ENCODE data around the gene MYO9A.

Gene MYO9A

GRCh38 chr15:71815301-71815700 is 302.6 kb downstream of the MYO9A start:
- Histone ChIP-seq H3K4me1 (ENCODE audit: control insufficient read depth in 1 of 2, insufficient read depth in 2 of 2, low read length in 2 of 2) (no peaks in the 10 kb centered on the region), H3K4me3 (ENCODE audit: low read depth in 1 of 2, low read length in 2 of 2) (no peak overlapping the region), H3K36me3 (ENCODE audit: control insufficient read depth in 1 of 2, insufficient read depth in 2 of 2, low read length in 2 of 2) (no peaks in the 10 kb centered on the region), H3K27me3 (ENCODE audit: low read depth, low read length) (no peaks in the 10 kb centered on the region), H3K27ac (ENCODE audit: low read length) (no peak overlapping the region), H3K9me3 (ENCODE audit: control insufficient read depth in 1 of 2, low read length in 2 of 2) (no peaks in the 10 kb centered on the region)

GRCh38 chr15:71813723-71814470 is 304.1 kb downstream of the MYO9A start:
- no peaks in the 10 kb centered on the region for H3K4me1 ChIP-seq (ENCODE audit: control insufficient read depth in 1 of 2, insufficient read depth in 2 of 2, low read length in 2 of 2)
- no peaks in the 10 kb centered on the region for H3K27me3 ChIP-seq (ENCODE audit: low read depth, low read length)
- H3K27ac ChIP-seq (ENCODE audit: low read length) = no peak overlapping the region
- H3K4me3 ChIP-seq (ENCODE audit: low read depth in 1 of 2, low read length in 2 of 2) = no peak overlapping the region
- no peaks in the 10 kb centered on the region for H3K36me3 ChIP-seq (ENCODE audit: control insufficient read depth in 1 of 2, insufficient read depth in 2 of 2, low read length in 2 of 2)
- H3K9me3 ChIP-seq (ENCODE audit: control insufficient read depth in 1 of 2, low read length in 2 of 2) = no peaks in the 10 kb centered on the region

- Histone ChIP-seq H3K27ac (ENCODE audit: low read length) (no peak overlapping the region), H3K27me3 (ENCODE audit: low read depth, low read length) (no peaks in the 10 kb centered on the region), H3K9me3 (ENCODE audit: control insufficient read depth in 1 of 2, low read length in 2 of 2) (no peaks in the 10 kb centered on the region), H3K36me3 (ENCODE audit: control insufficient read depth in 1 of 2, insufficient read depth in 2 of 2, low read length in 2 of 2) (no peaks in the 10 kb centered on the region), H3K4me3 (ENCODE audit: low read depth in 1 of 2, low read length in 2 of 2) (no peak overlapping the region), H3K4me1 (ENCODE audit: control insufficient read depth in 1 of 2, insufficient read depth in 2 of 2, low read length in 2 of 2) (no peaks in the 10 kb centered on the region)
Measured at GRCh38 chr15:71812966-71813722, 304.8 kb downstream of the MYO9A start.

DNA sequence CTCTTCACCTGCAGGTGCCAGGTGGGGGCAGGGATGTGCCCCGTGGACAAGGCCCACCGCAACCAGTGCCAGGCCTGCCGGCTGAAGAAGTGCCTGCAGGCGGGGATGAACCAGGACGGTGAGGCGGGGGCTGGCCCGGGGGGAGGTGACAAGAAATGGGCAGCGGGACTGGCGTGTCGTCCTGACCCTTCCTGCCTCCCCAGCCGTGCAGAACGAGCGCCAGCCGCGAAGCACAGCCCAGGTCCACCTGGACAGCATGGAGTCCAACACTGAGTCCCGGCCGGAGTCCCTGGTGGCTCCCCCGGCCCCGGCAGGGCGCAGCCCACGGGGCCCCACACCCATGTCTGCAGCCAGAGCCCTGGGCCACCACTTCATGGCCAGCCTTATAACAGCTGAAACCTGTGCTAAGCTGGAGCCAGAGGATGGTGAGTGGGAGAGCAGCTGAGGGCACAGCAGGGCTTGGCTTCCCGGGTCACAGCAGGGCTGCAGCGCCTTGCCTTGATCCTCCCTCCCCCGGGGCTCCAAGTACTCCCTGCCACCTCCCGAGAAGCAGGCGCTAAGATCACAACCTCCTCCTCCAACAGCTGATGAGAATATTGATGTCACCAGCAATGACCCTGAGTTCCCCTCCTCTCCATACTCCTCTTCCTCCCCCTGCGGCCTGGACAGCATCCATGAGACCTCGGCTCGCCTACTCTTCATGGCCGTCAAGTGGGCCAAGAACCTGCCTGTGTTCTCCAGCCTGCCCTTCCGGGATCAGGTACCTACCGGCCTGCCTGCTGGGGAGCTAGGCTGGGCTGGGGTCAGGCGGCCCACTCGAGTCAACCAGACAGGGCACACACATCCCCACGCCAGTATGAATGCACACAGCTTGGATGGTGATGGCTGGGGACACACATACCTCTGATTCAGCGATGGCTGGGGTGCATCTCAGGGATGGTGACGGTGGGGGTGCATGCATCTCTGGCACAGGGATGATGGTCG is 305.9 kb downstream of the MYO9A start:
- Histone ChIP-seq H3K4me3 (ENCODE audit: low read depth in 1 of 2, low read length in 2 of 2) (no peak overlapping the region), H3K9me3 (ENCODE audit: control insufficient read depth in 1 of 2, low read length in 2 of 2) (no peaks in the 10 kb centered on the region), H3K27me3 (ENCODE audit: low read depth, low read length) (no peaks in the 10 kb centered on the region), H3K4me1 (ENCODE audit: control insufficient read depth in 1 of 2, insufficient read depth in 2 of 2, low read length in 2 of 2) (no peaks in the 10 kb centered on the region), H3K36me3 (ENCODE audit: control insufficient read depth in 1 of 2, insufficient read depth in 2 of 2, low read length in 2 of 2) (no peaks in the 10 kb centered on the region), H3K27ac (ENCODE audit: low read length) (no peak overlapping the region)

GRCh38 chr15:71811036-71811736 is 306.8 kb downstream of the MYO9A start:
- Histone ChIP-seq H3K36me3 (ENCODE audit: control insufficient read depth in 1 of 2, insufficient read depth in 2 of 2, low read length in 2 of 2) (no peaks in the 10 kb centered on the region), H3K4me3 (ENCODE audit: low read depth in 1 of 2, low read length in 2 of 2) (no peak overlapping the region), H3K9me3 (ENCODE audit: control insufficient read depth in 1 of 2, low read length in 2 of 2) (no peaks in the 10 kb centered on the region), H3K4me1 (ENCODE audit: control insufficient read depth in 1 of 2, insufficient read depth in 2 of 2, low read length in 2 of 2) (no peaks in the 10 kb centered on the region), H3K27me3 (ENCODE audit: low read depth, low read length) (no peaks in the 10 kb centered on the region), H3K27ac (ENCODE audit: low read length) (no peak overlapping the region)

GRCh38 chr15:71810256-71811035 is 307.5 kb downstream of the MYO9A start, which contains the start of gene NR2E3:
Gene NR2E3 (plus strand): TSS chr15:71810554. CDS start chr15:71810744, 190 bp downstream.
- Histone ChIP-seq H3K9me3 (ENCODE audit: control insufficient read depth in 1 of 2, low read length in 2 of 2) (no peaks in the 10 kb centered on the region), H3K36me3 (ENCODE audit: control insufficient read depth in 1 of 2, insufficient read depth in 2 of 2, low read length in 2 of 2) (no peaks in the 10 kb centered on the region), H3K4me1 (ENCODE audit: control insufficient read depth in 1 of 2, insufficient read depth in 2 of 2, low read length in 2 of 2) (no peaks in the 10 kb centered on the region), H3K4me3 (ENCODE audit: low read depth in 1 of 2, low read length in 2 of 2) (no peak within 1 kb of the TSS), H3K27me3 (ENCODE audit: low read depth, low read length) (no peaks in the 10 kb centered on the region), H3K27ac (ENCODE audit: low read length) (no peak within 1 kb of the TSS)

DNA sequence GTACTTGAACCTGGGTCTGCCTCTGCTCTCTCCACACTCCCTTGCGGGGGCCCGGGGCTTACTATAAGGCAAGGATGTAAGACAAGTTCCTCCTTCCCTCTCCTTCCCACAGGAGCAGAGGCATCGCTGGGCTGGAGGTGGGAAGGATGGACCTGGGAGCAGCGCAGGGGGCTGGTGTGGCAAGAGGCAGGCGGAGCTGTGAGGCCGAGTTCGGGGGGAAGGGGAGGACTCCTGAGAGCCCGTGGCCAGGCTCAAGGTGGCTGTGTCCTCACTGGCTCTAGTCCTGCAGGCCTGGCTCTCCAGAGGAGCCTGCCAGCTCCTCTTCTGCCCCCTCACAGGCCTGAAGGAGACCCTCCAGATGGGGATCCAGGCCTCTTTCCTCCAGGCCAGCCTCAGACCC is 308.6 kb downstream of the MYO9A start:
- Histone ChIP-seq H3K36me3 (ENCODE audit: control insufficient read depth in 1 of 2, insufficient read depth in 2 of 2, low read length in 2 of 2) (no peaks in the 10 kb centered on the region), H3K4me3 (ENCODE audit: low read depth in 1 of 2, low read length in 2 of 2) (no peak overlapping the region), H3K27me3 (ENCODE audit: low read depth, low read length) (no peaks in the 10 kb centered on the region)

GRCh38 chr15:71808311-71809020 is 309.5 kb downstream of the MYO9A start:
- Histone ChIP-seq H3K27me3 (ENCODE audit: low read depth, low read length) (no peaks in the 10 kb centered on the region), H3K4me3 (ENCODE audit: low read depth in 1 of 2, low read length in 2 of 2) (no peak overlapping the region), H3K4me1 (ENCODE audit: control insufficient read depth in 1 of 2, insufficient read depth in 2 of 2, low read length in 2 of 2) (no peaks in the 10 kb centered on the region), H3K9me3 (ENCODE audit: control insufficient read depth in 1 of 2, low read length in 2 of 2) (no peaks in the 10 kb centered on the region), H3K27ac (ENCODE audit: low read length) (no peak overlapping the region), H3K36me3 (ENCODE audit: control insufficient read depth in 1 of 2, insufficient read depth in 2 of 2, low read length in 2 of 2) (no peaks in the 10 kb centered on the region)

More for the DNA sequence above, 308.6 kb downstream of the MYO9A start:
- Histone ChIP-seq H3K4me1 (ENCODE audit: control insufficient read depth in 1 of 2, insufficient read depth in 2 of 2, low read length in 2 of 2) (no peaks in the 10 kb centered on the region), H3K27ac (ENCODE audit: low read length) (no peak overlapping the region), H3K9me3 (ENCODE audit: control insufficient read depth in 1 of 2, low read length in 2 of 2) (no peaks in the 10 kb centered on the region)

GRCh38 chr15:71807691-71808091 is 310.3 kb downstream of the MYO9A start:
- H3K4me1 ChIP-seq (ENCODE audit: control insufficient read depth in 1 of 2, insufficient read depth in 2 of 2, low read length in 2 of 2) = no peaks in the 10 kb centered on the region
- H3K36me3 ChIP-seq (ENCODE audit: control insufficient read depth in 1 of 2, insufficient read depth in 2 of 2, low read length in 2 of 2) = no peaks in the 10 kb centered on the region
- H3K27me3 ChIP-seq (ENCODE audit: low read depth, low read length) = no peaks in the 10 kb centered on the region
- H3K4me3 ChIP-seq (ENCODE audit: low read depth in 1 of 2, low read length in 2 of 2) = no peak overlapping the region
- H3K9me3 ChIP-seq (ENCODE audit: control insufficient read depth in 1 of 2, low read length in 2 of 2) = no peaks in the 10 kb centered on the region
- no peak overlapping the region for H3K27ac ChIP-seq (ENCODE audit: low read length)

Data from muscle layer of duodenum (tissue), 2 donors.